ENCODE data around the gene SAMD8. TPM values are rescaled to one million over a fixed set of nuclear protein-coding genes. Genes with fewer than 3 reads are reported as not detected.

SAMD8 gene
- total RNA-seq, 4 donors from 2014 or later: 53.1 to 59.7 (median 57.8) TPM

GRCh38 chr10:75195035-75195763 lies 83.7 kb downstream of the SAMD8 start:
- TF ChIP-seq, protein P1, sequence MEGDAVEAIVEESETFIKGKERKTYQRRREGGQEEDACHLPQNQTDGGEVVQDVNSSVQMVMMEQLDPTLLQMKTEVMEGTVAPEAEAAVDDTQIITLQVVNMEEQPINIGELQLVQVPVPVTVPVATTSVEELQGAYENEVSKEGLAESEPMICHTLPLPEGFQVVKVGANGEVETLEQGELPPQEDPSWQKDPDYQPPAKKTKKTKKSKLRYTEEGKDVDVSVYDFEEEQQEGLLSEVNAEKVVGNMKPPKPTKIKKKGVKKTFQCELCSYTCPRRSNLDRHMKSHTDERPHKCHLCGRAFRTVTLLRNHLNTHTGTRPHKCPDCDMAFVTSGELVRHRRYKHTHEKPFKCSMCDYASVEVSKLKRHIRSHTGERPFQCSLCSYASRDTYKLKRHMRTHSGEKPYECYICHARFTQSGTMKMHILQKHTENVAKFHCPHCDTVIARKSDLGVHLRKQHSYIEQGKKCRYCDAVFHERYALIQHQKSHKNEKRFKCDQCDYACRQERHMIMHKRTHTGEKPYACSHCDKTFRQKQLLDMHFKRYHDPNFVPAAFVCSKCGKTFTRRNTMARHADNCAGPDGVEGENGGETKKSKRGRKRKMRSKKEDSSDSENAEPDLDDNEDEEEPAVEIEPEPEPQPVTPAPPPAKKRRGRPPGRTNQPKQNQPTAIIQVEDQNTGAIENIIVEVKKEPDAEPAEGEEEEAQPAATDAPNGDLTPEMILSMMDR (IDR thresholded peaks at IDR 0.05; ENCODE audit: low read depth): no peak

GRCh38 chr10:75197066-75197465 lies 85.6 kb downstream of the SAMD8 start:
- TF ChIP-seq, protein P1 (IDR thresholded peaks at IDR 0.05; ENCODE audit: low read depth): no peak

- TF ChIP-seq, protein P1 (IDR thresholded peaks at IDR 0.05; ENCODE audit: low read depth): no peak
Observed at GRCh38 chr10:75197906-75198305, 86.5 kb downstream of the SAMD8 start.

- TF ChIP-seq, protein P1 (IDR thresholded peaks at IDR 0.05; ENCODE audit: low read depth): no peak
Observed at GRCh38 chr10:75201793-75202307, 90.4 kb downstream of the SAMD8 start.

GRCh38 chr10:75202321-75203045 lies 91.0 kb downstream of the SAMD8 start:
- TF ChIP-seq, protein P1 (IDR thresholded peaks at IDR 0.05; ENCODE audit: low read depth): no peak

- TF ChIP-seq, protein P1 (IDR thresholded peaks at IDR 0.05; ENCODE audit: low read depth): no peak
Observed at GRCh38 chr10:75203724-75204123, 92.3 kb downstream of the SAMD8 start.

DNA sequence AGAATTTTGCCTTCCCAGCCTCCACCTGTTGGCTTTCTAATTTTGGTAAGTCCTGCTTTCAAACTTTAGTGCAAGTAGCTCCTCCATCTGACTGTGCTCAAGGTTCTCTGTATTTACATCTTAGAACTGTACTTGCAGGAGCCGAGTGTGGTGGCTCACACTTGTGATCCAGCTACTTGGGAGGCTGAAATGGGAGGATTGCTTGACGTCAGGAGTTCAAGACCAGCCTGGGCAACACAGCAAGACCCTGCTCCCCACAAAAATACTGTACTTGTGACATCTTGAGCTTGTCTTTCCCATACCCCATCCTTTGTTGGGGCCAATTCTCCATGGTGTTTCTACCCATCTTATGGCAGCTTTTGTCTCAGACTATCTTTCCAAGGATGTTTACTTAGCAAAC lies 94.5 kb downstream of the SAMD8 start:
- TF ChIP-seq, protein P1 (IDR thresholded peaks at IDR 0.05; ENCODE audit: low read depth): no peak

Measured in subcutaneous adipose tissue (tissue), 4 donors.